Osteoblast (primary cell): ENCODE results near the gene LCE6A. TPM values are rescaled to one million over a fixed set of nuclear protein-coding genes. Genes with fewer than 3 reads are reported as not detected.

Experiments used
- DNase-seq: peaks from one replicate; pipeline ENCODE4 v3.0.0; 2011; ENCODE audit warnings: low spot score, mixed read lengths; ENCODE audit not compliant: insufficient read length; ENCODE audit errors: missing footprints
- H2AFZ ChIP-seq: 2 replicates; pipeline ENCODE4 v1.6.0; 2011; ENCODE audit warnings: mild to moderate bottlenecking, low read length
- H3K27ac ChIP-seq: 2 replicates; pipeline ENCODE4 v1.5.1; 2011; ENCODE audit warnings: mild to moderate bottlenecking, low read depth, low read length, moderate library complexity
- H3K27me3 ChIP-seq: 2 replicates; pipeline ENCODE4 v1.6.0; 2012; ENCODE audit warnings: mild to moderate bottlenecking, control low read depth, inconsistent platforms, low read length, moderate library complexity; ENCODE audit not compliant: insufficient read depth
- H3K36me3 ChIP-seq: 2 replicates; pipeline ENCODE4 v1.5.1; 2011; ENCODE audit warnings: mild to moderate bottlenecking, low read length, control low read depth, moderate library complexity; ENCODE audit not compliant: insufficient read depth
- H3K4me1 ChIP-seq: 2 replicates; pipeline ENCODE4 v1.5.1; 2011; ENCODE audit warnings: mild to moderate bottlenecking, low read length, control low read depth, moderate library complexity; ENCODE audit not compliant: insufficient read depth
- H3K4me2 ChIP-seq: 2 replicates; pipeline ENCODE4 v1.6.0; 2011; ENCODE audit warnings: mild to moderate bottlenecking, low read length; ENCODE audit not compliant: insufficient read depth
- H3K4me3 ChIP-seq: fragments of 200-600 bp; sonication (generic); 3 replicates; pipeline ENCODE4 v1.5.1; 2012; ENCODE audit warnings: mild to moderate bottlenecking, low read length, inconsistent platforms; ENCODE audit not compliant: insufficient read depth
- H3K79me2 ChIP-seq: 2 replicates; pipeline ENCODE4 v1.6.0; 2012; ENCODE audit warnings: mild to moderate bottlenecking, low read length, control low read depth, inconsistent platforms; ENCODE audit not compliant: insufficient read depth
- H3K9me3 ChIP-seq: 2 replicates; pipeline ENCODE4 v1.5.1; 2011; ENCODE audit warnings: low read depth, low read length, control low read depth
- H4K20me1 ChIP-seq: 2 replicates; pipeline ENCODE4 v1.6.0; 2012; ENCODE audit warnings: mild to moderate bottlenecking, low read length, control low read depth; ENCODE audit not compliant: insufficient read depth
- CTCF ChIP-seq: IDR thresholded peaks from 2 replicates; pipeline ENCODE4 v1.5.1; 2011; ENCODE audit warnings: mild to moderate bottlenecking, low read depth, low read length, moderate library complexity; ENCODE audit errors: extremely low read depth
- total RNA-seq: library from RNA; depleted of rRNA; stranded (reverse); fragments of >200 nt; gene quantifications from 2 replicates; pipeline ENCODE4 v1.2.3, GENCODE V29; 2012

The LCE6A gene
- total RNA-seq, 1 donor: not detected

DNA sequence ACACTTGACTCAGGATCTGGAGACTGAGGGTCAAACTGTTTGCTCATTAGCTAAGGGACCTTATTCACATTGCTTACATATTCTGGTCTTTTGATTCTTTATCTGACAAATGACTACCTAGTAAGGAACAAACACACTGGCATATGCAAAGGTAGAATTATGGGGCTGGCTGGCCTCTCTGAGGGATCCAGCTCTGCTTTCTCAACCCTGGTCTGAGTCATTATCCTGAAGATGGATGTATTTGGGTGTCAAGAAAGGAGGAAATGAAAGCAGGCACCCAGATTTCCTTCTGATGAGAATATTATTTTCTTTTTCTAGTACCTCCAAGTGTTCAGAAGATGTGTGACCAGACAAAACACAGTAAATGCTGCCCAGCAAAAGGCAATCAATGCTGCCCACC is 41.4 kb downstream of the LCE6A start:
- peaks cover 22% of the 10 kb centered on the region for H3K4me1 ChIP-seq
- DNase-seq: no peak
- H3K79me2 ChIP-seq: no peaks in the 10 kb centered on the region
- no peaks in the 10 kb centered on the region for H3K36me3 ChIP-seq
- H3K4me2 ChIP-seq: no peak overlapping the region
- no peaks in the 10 kb centered on the region for H3K9me3 ChIP-seq
- no peaks in the 10 kb centered on the region for H4K20me1 ChIP-seq
- no peak overlapping the region for H3K27ac ChIP-seq
- TF ChIP-seq CTCF: no peak
- H2AFZ ChIP-seq: no peak overlapping the region
- no peak overlapping the region for H3K4me3 ChIP-seq
- H3K27me3 ChIP-seq: no peaks in the 10 kb centered on the region

DNA sequence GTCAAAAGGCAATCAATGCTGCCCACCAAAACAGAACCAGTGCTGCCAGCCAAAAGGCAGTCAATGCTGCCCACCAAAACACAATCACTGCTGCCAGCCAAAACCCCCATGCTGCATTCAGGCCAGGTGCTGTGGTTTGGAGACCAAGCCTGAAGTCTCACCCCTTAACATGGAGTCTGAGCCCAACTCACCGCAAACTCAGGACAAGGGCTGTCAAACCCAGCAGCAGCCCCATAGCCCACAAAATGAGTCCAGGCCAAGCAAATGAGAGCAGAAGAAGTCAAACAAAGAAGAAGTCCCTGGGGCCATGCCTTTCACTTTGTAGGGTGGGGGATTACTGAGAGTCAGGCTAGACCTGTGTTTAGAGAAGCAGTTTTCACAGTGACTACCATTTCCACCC is 41.9 kb downstream of the LCE6A start:
- H3K36me3 ChIP-seq: no peaks in the 10 kb centered on the region
- peak overlapping the region; percentile 8 for H3K27ac ChIP-seq
- H3K27me3 ChIP-seq: no peaks in the 10 kb centered on the region
- peak; percentile 58 for DNase-seq
- H3K79me2 ChIP-seq: no peaks in the 10 kb centered on the region
- H3K4me2 ChIP-seq: peak overlapping the region; percentile 52
- peaks cover 22% of the 10 kb centered on the region for H3K4me1 ChIP-seq
- H3K9me3 ChIP-seq: no peaks in the 10 kb centered on the region
- no peak overlapping the region for H3K4me3 ChIP-seq
- no peak overlapping the region for H2AFZ ChIP-seq
- TF ChIP-seq CTCF: no peak
- H4K20me1 ChIP-seq: no peaks in the 10 kb centered on the region

GRCh38 chr1:152884966-152885624 is 42.4 kb downstream of the LCE6A start:
- Histone ChIP-seq H3K9me3 (no peaks in the 10 kb centered on the region), H3K4me1 (peaks cover 22% of the 10 kb centered on the region), H3K36me3 (no peaks in the 10 kb centered on the region), H3K79me2 (no peaks in the 10 kb centered on the region), H3K27me3 (no peaks in the 10 kb centered on the region), H4K20me1 (no peaks in the 10 kb centered on the region), H3K27ac (peak overlapping the region; percentile 30), H3K4me2 (peak overlapping the region; percentile 52), H3K4me3 (no peak overlapping the region), H2AFZ (no peak overlapping the region)
- DNase-seq: peak; percentile 52
- TF ChIP-seq CTCF: no peak

- no peaks in the 10 kb centered on the region for H3K9me3 ChIP-seq
- H3K27ac ChIP-seq: no peak overlapping the region
- peak overlapping the region; percentile 13 for H3K4me2 ChIP-seq
- H3K36me3 ChIP-seq: no peaks in the 10 kb centered on the region
- DNase-seq: no peak
- H2AFZ ChIP-seq: no peak overlapping the region
- no peak overlapping the region for H3K4me3 ChIP-seq
- no peaks in the 10 kb centered on the region for H4K20me1 ChIP-seq
- no peaks in the 10 kb centered on the region for H3K79me2 ChIP-seq
- TF ChIP-seq CTCF: no peak
- no peaks in the 10 kb centered on the region for H3K27me3 ChIP-seq
- H3K4me1 ChIP-seq: peaks cover 22% of the 10 kb centered on the region
Measured at GRCh38 chr1:152886085-152886484, 43.4 kb downstream of the LCE6A start.
